Renal pelvis (tissue), 4 donors: ENCODE measurements around the gene RASSF5. TPM values are rescaled to one million over a fixed set of nuclear protein-coding genes. Genes with fewer than 3 reads are reported as not detected.
A peak's percentile ranks its signal among the peaks of the same experiment; 100 is the strongest.

ENCODE experiments used
- DNase-seq: peaks from one replicate; pipeline ENCODE4 v3.0.0-alpha.2; 2013
- polyA plus RNA-seq, 3 donors: library from polyadenylated mRNA; unstranded; fragments of 120-200 nt; gene quantifications; one replicate each; pipeline ENCODE4 v1.2.1, GENCODE V29; 2013; ENCODE audit not compliant: insufficient read length in 3 of 3

RASSF5 gene
- polyA plus RNA-seq, 3 donors, result 4.4 to 5.0 (median 4.6) TPM

- DNase-seq, result no peak
These were observed 11.1 kb upstream of the RASSF5 start for GRCh38 chr1:206496131-206496793.

- DNase-seq, result no peak
These were observed 10.0 kb upstream of the RASSF5 start for GRCh38 chr1:206497363-206497762.

- no peak for DNase-seq
These were observed 9.6 kb upstream of the RASSF5 start for GRCh38 chr1:206497774-206498173.

- no peak for DNase-seq
These were observed 8.6 kb upstream of the RASSF5 start for GRCh38 chr1:206498685-206499084.

- DNase-seq, result no peak
These were observed 7.3 kb upstream of the RASSF5 start for GRCh38 chr1:206500046-206500445.

GRCh38 chr1:206501881-206502280 lies 5.5 kb upstream of the RASSF5 start:
- DNase-seq, result no peak

- DNase-seq, result no peak
These were observed 4.9 kb upstream of the RASSF5 start for GRCh38 chr1:206502403-206502802.

GRCh38 chr1:206502812-206503211 lies 4.5 kb upstream of the RASSF5 start:
- no peak for DNase-seq

- DNase-seq, result no peak
These were observed 3.6 kb upstream of the RASSF5 start for GRCh38 chr1:206503591-206504362.

GRCh38 chr1:206504363-206504713 lies 3.0 kb upstream of the RASSF5 start:
- DNase-seq, result no peak

GRCh38 chr1:206505702-206506355 lies 1.5 kb upstream of the RASSF5 start:
- no peak for DNase-seq

GRCh38 chr1:206506405-206507283 lies 687 bp upstream of the RASSF5 start:
- peak; percentile 14 for DNase-seq

- no peak for DNase-seq
These were observed 979 bp downstream of the RASSF5 start for GRCh38 chr1:206508130-206508889.

- DNase-seq, result no peak
These were observed 1.6 kb downstream of the RASSF5 start for GRCh38 chr1:206508956-206509355.

- no peak for DNase-seq
These were observed 2.4 kb downstream of the RASSF5 start for GRCh38 chr1:206509612-206510257.

- DNase-seq, result no peak
These were observed 3.0 kb downstream of the RASSF5 start for GRCh38 chr1:206510371-206510770.

- no peak for DNase-seq
These were observed 4.2 kb downstream of the RASSF5 start for GRCh38 chr1:206511362-206512057.

- no peak for DNase-seq
These were observed 4.9 kb downstream of the RASSF5 start for GRCh38 chr1:206512058-206512850.

GRCh38 chr1:206512851-206513180 lies 5.5 kb downstream of the RASSF5 start:
- DNase-seq, result no peak
